Measurements from ENCODE around the gene ANKRD10. TPM values are rescaled to one million over a fixed set of nuclear protein-coding genes. Genes with fewer than 3 reads are reported as not detected.

The ANKRD10 gene
- total RNA-seq, 1 experiment from 2014 or later, result 159 TPM

- Histone ChIP-seq H3K4ac (ENCODE audit: low read depth, low read length) (no peak overlapping the region), H2BK5ac (ENCODE audit: insufficient read length, low read length) (no peak overlapping the region), H3K27ac (ENCODE audit: insufficient read length, low read depth, low read length) (no peak overlapping the region), H2AK5ac (ENCODE audit: insufficient read length, low read length) (no peak overlapping the region), H3K14ac (ENCODE audit: insufficient read depth, low read length) (no peak overlapping the region), H3K23me2 (ENCODE audit: insufficient read length, low read depth, low read length, poor library complexity, severe bottlenecking) (no peaks in the 10 kb centered on the region), H3K4me2 (ENCODE audit: insufficient read depth, insufficient read length, low read length) (no peak overlapping the region), H3K4me1 (ENCODE audit: insufficient read depth, low read length) (no peaks in the 10 kb centered on the region), H3T11ph (ENCODE audit: low read length) (no peak overlapping the region), H3K79me1 (ENCODE audit: insufficient read depth, low read depth, low read length, poor library complexity, severe bottlenecking) (no peaks in the 10 kb centered on the region), H3K23ac (ENCODE audit: insufficient read length, low read depth, low read length) (no peak overlapping the region), H4K20me1 (ENCODE audit: control insufficient read depth, insufficient read depth, insufficient read length) (no peaks in the 10 kb centered on the region), H3K18ac (ENCODE audit: insufficient read length, low read depth, low read length) (no peak overlapping the region), H3K9ac (ENCODE audit: extremely low read depth, insufficient read length, low read length) (no peak overlapping the region), H3K27me3 (ENCODE audit: insufficient read depth, low read length) (no peaks in the 10 kb centered on the region), H2BK120ac (ENCODE audit: low read depth, low read length, poor library complexity, severe bottlenecking) (no peak overlapping the region), H4K8ac (replicated peaks; ENCODE audit: insufficient read length, low read depth, low read length) (no peak overlapping the region), H2BK15ac (ENCODE audit: low read depth, low read length) (no peak overlapping the region), H2BK12ac (ENCODE audit: insufficient read length, low read depth, low read length) (no peak overlapping the region), H2AFZ (ENCODE audit: low read length) (no peak overlapping the region), H4K91ac (ENCODE audit: insufficient read length, low read depth, low read length) (no peak overlapping the region), H4K5ac (ENCODE audit: insufficient read length, low read depth, low read length) (no peak overlapping the region), H2BK20ac (ENCODE audit: low read depth, low read length, poor library complexity, severe bottlenecking) (no peak overlapping the region), H3K9me3 (ENCODE audit: control insufficient read depth, low read depth, low read length) (no peaks in the 10 kb centered on the region), H3K79me2 (ENCODE audit: insufficient read depth, low read length) (no peaks in the 10 kb centered on the region), H3K56ac (ENCODE audit: insufficient read length, low read depth, low read length) (no peak overlapping the region)
- TF ChIP-seq CTCF (conservative IDR thresholded peaks at IDR 0.05), result no peak
- H3K4me1 Mint-ChIP-seq, result peaks cover 15 to 18% of the 10 kb centered on the region in 2 experiments
- no peak overlapping the region for H3K4me3 Mint-ChIP-seq
- no CpG with 5 or more reads among the region's 7 CpGs for WGBS (ENCODE audit: extremely low coverage, insufficient read length, low lambda C conversion rate)
- H3K27me3 Mint-ChIP-seq (ENCODE audit: low read depth), result no peaks in the 10 kb centered on the region; the same call in none of the 2 replicates
- H3K36me3 Mint-ChIP-seq (ENCODE audit: insufficient read depth in 1 of 3, low read depth in 3 of 3), result no peaks in the 10 kb centered on the region
- H3K27ac Mint-ChIP-seq, result no peak overlapping the region; a peak in 1 of 7 replicates
- H3K9me3 Mint-ChIP-seq, result no peaks in the 10 kb centered on the region; a peak in 1 of 5 replicates
- no peak for DNase-seq
Observed at GRCh38 chr13:110834572-110834971, 80.3 kb downstream of the ANKRD10 start.
